ENCODE measurements around the gene CYYR1.

DNA sequence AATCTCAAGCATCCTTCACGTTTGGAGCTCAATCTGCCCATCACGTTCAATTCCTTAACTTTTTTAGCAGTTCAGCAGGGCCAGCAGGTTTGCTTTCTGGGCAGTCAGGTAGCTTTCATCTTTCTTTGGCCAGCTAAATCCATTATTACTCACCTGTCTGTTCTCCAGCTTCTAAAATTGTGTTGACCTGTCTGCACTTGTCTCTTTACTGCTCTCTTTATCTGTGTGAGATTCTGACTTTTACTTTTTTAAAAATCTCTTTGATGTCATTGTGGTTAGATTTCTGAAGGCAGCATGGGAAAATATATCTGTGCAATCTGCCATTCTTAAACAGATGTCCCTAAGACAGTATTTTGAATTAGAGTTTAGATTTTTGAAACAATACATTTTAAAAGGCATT, 24.9 kb upstream of the CYYR1 start:
- TF ChIP-seq, protein P1, sequence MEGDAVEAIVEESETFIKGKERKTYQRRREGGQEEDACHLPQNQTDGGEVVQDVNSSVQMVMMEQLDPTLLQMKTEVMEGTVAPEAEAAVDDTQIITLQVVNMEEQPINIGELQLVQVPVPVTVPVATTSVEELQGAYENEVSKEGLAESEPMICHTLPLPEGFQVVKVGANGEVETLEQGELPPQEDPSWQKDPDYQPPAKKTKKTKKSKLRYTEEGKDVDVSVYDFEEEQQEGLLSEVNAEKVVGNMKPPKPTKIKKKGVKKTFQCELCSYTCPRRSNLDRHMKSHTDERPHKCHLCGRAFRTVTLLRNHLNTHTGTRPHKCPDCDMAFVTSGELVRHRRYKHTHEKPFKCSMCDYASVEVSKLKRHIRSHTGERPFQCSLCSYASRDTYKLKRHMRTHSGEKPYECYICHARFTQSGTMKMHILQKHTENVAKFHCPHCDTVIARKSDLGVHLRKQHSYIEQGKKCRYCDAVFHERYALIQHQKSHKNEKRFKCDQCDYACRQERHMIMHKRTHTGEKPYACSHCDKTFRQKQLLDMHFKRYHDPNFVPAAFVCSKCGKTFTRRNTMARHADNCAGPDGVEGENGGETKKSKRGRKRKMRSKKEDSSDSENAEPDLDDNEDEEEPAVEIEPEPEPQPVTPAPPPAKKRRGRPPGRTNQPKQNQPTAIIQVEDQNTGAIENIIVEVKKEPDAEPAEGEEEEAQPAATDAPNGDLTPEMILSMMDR (IDR thresholded peaks at IDR 0.05): no peak
- TF ChIP-seq RFX5 (IDR thresholded peaks at IDR 0.05) (no peak), MAFK (IDR thresholded peaks at IDR 0.05; ENCODE audit: partially characterized antibody) (no peak), HOXB5 (CRISPR knock-in tag; IDR thresholded peaks at IDR 0.05) (no peak), POLR2A (IDR thresholded peaks at IDR 0.05; ENCODE audit: low read length) (no peak), RNF2 (IDR thresholded peaks at IDR 0.05; ENCODE audit: borderline replicate concordance, low read depth) (no peak), CHD2 (IDR thresholded peaks at IDR 0.05; ENCODE audit: low read length, partially characterized antibody) (no peak), EP300 (IDR thresholded peaks at IDR 0.05) (no peak), RAD21 (conservative IDR thresholded peaks at IDR 0.05 in 1 of 2, IDR thresholded peaks at IDR 0.05 in 1 of 2) (no peak), HES2 (IDR thresholded peaks at IDR 0.05) (no peak), SMC3 (IDR thresholded peaks at IDR 0.05) (no peak)
- TF ChIP-seq, protein P2, sequence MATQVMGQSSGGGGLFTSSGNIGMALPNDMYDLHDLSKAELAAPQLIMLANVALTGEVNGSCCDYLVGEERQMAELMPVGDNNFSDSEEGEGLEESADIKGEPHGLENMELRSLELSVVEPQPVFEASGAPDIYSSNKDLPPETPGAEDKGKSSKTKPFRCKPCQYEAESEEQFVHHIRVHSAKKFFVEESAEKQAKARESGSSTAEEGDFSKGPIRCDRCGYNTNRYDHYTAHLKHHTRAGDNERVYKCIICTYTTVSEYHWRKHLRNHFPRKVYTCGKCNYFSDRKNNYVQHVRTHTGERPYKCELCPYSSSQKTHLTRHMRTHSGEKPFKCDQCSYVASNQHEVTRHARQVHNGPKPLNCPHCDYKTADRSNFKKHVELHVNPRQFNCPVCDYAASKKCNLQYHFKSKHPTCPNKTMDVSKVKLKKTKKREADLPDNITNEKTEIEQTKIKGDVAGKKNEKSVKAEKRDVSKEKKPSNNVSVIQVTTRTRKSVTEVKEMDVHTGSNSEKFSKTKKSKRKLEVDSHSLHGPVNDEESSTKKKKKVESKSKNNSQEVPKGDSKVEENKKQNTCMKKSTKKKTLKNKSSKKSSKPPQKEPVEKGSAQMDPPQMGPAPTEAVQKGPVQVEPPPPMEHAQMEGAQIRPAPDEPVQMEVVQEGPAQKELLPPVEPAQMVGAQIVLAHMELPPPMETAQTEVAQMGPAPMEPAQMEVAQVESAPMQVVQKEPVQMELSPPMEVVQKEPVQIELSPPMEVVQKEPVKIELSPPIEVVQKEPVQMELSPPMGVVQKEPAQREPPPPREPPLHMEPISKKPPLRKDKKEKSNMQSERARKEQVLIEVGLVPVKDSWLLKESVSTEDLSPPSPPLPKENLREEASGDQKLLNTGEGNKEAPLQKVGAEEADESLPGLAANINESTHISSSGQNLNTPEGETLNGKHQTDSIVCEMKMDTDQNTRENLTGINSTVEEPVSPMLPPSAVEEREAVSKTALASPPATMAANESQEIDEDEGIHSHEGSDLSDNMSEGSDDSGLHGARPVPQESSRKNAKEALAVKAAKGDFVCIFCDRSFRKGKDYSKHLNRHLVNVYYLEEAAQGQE (IDR thresholded peaks at IDR 0.05): no peak

Measured in A549 (cell line).